Endothelial cell of umbilical vein (primary cell): ENCODE results near the gene SCO2.

Source experiments
- CTCF ChIP-seq, 2 donors: IDR thresholded peaks; 1 replicate in 1 of 2; 2 replicates in 1 of 2; pipeline ENCODE4 v1.5.1; 2011; ENCODE audit warnings: low read length in 2 of 2, mild to moderate bottlenecking in 2 of 2, moderate library complexity in 2 of 2, control low read depth in 1 of 2, inconsistent platforms in 1 of 2, low read depth in 1 of 2; ENCODE audit not compliant: insufficient read depth in 1 of 2; ENCODE audit errors: extremely low read depth in 1 of 2
- FOS ChIP-seq: IDR thresholded peaks from 2 replicates; pipeline ENCODE4 v1.6.1; 2011; ENCODE audit warnings: mild to moderate bottlenecking, low read length, moderate library complexity, borderline replicate concordance; ENCODE audit not compliant: insufficient read depth
- MYC ChIP-seq: IDR thresholded peaks from one replicate; pipeline ENCODE4 v1.6.1; 2011; ENCODE audit warnings: mild to moderate bottlenecking, low read depth, low read length
- POLR2A ChIP-seq: IDR thresholded peaks from 2 replicates; pipeline ENCODE4 v1.6.1; 2012; ENCODE audit warnings: low read depth, mild to moderate bottlenecking, control low read depth, low read length
- POLR2AphosphoS5 ChIP-seq: IDR thresholded peaks from 2 replicates; pipeline ENCODE4 v1.6.1; 2012; ENCODE audit warnings: low read depth, mild to moderate bottlenecking, control low read depth, low read length, moderate library complexity; ENCODE audit not compliant: insufficient read depth

GRCh38 chr22:50489363-50490243 lies 35.8 kb downstream of the SCO2 start:
- TF ChIP-seq CTCF (IDR thresholded peaks at IDR 0.05; ENCODE audit: extremely low read depth in 1 of 2, insufficient read depth in 1 of 2, low read depth in 1 of 2, low read length in 2 of 2): no peak
- no peak for TF ChIP-seq MYC
- no peak for TF ChIP-seq FOS
- TF ChIP-seq POLR2A: no peak
- no peak for TF ChIP-seq POLR2AphosphoS5
